Fibroblast of the conjunctiva (primary cell): ENCODE results near the gene CCDC138.

Experiments used
- DNase-seq: peaks from one replicate; pipeline ENCODE4 v3.0.0-alpha.2; 2010; ENCODE audit warnings: low read depth

Gene CCDC138

DNA sequence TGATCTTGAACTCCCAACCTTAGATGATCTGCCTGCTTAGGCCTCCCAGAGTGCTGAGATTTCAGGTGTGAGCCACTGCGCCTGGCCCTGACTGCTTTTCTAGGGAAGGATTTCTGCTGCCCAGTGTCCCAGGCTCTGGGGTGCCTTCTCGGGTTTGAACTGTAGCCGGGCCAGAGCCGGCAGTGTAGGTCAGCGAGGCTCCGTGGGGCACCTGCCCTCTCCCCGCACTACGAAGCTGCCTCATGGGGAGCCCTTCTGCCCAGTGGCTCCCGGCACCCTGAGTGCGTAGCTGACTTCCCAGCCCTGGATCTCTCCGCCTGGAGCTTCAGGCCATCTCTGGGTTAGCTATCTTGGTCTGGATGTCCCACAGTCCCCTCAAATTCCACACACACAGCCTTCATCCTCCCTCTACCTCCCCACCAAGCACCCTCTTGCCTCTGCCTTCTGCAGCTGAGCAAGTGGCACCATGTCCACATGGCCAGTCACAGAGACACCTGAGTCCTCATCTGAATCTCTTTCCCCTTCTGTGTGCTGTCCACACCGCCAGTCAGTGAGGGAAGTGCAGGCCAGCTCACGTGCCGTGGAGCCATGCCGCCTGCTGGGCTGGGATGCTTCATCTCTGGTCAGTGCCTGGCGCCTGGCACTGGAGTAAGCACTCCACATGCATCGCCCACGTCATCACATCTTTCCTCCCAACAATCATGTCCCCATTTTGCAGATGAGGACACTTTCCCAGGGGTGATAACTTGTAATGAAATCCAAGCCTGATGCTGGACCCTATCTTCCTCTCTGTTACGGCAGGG lies 133.2 kb downstream of the CCDC138 start:
- DNase-seq, result no peak

DNA sequence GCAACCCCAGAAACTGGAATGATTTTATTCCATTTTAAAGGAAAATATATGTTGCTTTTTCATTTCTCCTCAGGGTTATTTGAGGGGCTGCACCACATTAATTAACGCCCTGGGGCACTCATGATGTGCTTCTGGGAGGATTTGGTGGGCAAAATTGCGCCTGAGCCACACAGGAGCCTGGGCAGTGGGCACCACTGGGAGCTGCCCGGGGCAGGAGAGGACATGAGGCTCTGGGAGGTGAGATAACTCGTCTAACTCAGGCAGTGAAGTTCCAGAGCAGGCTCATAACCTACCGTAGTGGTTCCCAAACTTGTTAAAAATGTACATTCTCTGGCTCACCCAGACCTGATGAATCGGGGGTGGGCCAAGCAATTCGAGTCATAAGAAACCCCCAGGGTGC lies 134.1 kb downstream of the CCDC138 start:
- DNase-seq, result no peak

DNA sequence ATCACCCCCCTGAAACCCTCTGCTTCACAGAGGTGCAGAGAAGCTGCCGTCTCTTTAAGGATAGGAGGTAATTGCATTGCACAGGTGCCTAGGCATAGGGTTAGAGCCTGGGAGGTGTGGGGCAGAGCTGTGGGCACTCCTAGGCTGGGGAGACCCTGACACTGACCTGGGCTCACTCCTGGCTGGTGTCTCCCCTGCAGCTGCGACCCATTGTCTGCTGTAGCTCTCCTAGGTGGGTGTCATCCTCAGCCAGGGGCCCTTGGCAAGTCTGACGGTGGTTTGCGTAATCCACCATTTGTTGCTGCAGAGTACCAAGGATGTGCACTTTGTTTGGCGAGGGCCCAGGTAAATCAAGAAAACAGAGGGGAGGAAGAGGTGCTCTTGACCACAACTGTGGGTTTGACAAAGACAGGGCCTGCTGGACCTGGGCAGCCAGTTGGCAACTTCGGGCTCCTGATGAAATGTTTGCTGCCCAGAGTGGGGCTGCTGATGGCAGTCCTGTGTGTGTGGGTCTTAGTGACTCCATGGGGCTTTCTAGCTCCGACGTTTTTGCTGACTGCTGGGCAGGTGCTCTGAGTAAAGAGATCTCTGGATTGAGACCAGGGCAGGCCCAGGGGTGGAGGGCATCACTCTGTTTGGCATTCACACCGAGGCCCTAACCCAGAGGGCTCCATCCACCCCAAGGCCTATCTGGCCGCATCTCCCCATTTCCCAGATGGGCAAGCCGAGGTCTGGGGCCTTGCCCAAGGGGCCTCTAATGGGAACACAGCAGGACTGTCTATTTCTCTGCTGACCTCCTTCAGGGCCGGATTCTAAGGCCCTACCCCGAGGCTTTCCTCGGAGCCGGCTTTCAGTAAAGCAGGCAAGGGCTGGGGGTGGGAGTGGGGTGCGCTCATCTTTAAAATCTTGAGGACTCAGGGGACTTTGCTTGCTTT lies 134.8 kb downstream of the CCDC138 start:
- DNase-seq, result no peak

DNA sequence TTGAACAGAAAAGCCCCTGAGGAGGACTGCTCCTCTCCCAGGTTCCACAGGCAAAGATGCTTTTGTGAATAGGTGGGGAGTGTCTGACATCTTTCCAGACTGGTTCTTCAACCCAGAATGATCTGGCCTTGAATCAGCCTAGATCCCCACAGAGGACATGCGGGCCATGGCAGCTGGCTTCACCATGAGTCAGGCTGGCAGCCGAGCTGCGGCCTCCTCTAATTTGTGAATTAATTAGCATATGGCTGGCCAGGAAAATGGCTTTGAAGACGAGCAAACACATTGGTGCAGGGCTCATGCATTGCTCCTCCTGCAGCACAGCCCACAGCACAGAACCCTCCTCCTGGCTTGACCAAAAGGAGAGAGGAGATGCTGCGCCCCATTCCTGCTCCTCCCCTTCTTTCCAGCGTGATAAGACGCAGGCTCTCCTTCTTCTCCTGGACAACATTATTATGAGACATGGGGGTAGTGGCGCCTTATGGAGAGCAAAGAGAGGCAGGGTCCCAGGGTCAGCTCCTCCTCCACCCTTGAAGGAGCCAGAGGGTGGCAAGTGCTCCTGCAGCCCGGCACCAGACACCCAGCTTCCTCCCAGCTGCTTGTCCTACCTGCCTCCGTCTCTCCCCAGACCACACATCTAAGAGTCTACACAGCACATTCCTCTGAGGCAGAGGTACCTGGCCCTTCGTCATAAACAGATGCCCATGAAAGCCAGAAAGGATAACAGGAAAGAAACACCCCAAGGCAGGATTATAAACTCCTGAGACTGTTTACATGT lies 135.8 kb downstream of the CCDC138 start:
- DNase-seq, result no peak

DNA sequence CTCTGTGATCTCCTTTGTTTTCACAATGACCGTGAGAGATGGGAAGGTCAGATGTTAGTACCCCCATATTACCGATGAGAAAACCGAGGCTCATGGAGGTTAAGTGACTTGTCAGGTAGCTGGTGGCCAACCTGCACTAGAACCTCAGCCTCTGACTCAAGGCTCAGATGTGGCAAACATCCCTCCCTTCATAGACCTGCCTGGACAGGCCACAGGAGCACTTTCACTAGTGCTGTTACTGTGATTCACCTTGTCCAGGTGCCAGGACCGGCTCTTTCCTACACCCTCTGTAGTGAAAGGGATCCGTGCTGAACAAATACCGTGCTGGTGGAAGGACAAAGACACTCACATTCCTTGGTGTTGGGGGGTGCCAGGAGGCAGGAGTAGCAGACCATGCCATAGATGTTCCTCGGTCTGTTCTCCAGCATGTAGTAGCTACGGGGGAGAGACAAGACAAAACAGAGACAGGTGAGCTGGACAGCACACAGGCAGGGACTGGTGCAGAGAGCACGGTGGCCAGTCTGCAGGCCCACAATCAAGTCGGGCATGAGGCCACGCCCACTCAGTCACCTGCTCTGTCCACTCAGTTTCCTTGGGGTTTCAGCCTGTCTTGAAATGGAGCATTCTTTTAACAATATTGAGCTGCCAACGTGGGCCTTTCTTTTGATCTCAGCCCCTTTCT lies 136.6 kb downstream of the CCDC138 start:
- no peak for DNase-seq

DNA sequence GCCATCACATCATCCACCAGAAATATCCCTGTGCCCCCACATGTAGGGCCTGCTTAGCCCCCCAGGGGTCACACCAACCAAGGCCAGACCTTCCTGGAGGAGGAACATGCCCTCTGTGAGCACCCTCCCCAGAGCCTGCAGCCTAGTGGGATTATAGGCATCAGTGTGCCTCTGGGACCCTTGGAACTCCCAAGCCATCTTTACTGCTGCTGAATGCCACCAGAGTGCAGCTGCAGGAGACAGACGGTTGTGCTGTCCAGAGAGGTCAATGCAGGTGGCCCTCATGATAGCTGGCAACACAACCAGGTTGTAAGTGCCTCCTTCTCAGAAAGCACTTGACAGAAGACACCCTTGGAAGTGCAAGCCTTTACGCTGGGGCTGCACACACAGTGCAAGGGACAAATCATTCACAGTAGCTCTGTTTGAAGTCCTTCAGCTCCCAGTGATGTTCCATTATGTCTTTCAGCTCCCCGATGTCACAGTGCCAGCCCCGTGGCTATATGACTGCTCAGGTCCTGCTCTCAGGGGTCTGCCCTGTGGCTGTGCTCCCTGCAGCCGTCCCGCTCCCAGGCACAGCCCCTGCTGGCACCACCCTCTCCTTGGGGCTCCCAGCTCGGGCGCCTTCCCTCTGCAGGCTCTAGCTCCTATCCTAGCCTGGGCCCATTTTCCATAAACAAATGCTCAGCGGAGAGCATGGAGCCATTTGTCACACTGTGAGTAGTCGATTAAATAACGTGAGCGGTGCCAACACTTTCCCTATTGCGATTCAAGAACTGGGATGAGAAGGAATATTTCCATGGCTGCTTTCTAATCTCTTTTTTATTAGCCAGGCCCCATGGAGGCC lies 137.4 kb downstream of the CCDC138 start:
- DNase-seq, result no peak

DNA sequence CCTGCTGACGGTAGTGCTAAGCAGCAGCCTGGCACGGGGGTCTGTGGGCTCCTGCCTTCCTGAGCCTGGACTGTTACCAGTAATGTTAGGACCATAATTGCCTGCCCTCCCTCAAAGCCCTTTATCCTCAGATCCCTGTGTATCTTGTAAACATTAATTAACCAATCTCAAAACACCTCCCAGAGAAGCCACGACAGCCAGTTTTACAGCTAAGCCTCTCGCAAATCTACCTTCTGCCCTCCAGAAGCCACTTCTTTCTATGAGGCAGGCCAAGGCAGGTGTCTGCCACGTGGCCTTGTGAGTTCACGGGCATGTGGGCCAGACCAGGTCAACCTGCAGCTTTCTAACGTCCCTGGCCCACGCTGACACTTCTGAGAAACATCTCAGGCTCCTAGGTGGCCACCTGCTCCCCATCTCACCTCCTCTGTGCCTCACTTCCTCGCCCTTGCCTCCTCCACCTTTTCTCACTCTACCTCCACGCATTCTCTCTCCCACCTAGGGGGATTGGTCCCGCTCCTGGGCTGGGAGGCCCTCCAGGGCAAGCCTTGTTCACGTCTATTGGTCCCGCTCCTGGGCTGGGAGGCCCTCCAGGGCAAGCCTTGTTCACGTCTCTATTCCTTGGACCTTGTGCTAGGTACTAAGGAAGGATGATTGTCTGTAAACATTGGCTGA lies 138.1 kb downstream of the CCDC138 start:
- no peak for DNase-seq

GRCh38 chr2:108925286-108925685 lies 138.7 kb downstream of the CCDC138 start:
- no peak for DNase-seq

DNA sequence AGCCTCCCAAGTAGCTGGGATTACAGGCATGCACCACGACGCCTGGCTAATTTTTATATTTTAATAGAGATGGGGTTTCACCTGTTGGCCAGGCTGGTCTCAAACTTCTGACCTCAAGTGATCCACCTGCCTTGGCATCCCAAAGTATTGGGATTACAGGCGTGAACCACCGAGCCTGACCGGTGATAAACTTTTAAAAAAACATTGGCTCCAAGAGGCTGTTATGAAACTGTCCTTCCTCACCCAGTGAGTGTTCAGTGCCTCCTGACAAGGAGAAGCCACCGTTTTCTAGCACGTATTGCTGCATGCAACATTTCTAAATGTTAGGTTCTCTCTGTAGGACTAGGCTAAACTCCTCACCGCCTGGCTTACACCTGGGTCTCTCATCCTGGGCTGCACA lies 139.2 kb downstream of the CCDC138 start:
- no peak for DNase-seq
